ENCODE data around the gene API5. TPM values are rescaled to one million over a fixed set of nuclear protein-coding genes. Genes with fewer than 3 reads are reported as not detected.
A peak's percentile ranks its signal among the peaks of the same experiment; 100 is the strongest.

The API5 gene
- total and polyA plus RNA-seq, 9 donors = 29.9 to 83.2 (median 68.9) TPM

DNA sequence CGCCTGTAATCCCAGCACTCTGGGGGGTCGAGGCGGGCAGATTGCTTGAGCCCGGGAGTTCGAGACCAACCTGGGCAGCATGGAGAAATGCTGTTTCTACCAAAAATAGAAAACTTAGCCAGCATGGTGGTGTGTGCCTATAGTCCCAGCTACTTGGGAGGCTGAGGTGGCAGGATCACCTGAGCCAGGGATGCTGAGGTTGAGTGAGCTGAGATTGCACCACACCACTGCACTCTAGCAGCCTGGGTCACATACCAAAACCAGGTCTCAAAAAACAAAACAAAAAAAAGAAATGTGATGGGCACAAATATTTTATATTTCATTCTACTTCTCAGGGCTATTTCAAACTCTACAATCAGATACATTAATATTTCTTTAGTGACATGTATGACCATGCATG is 72.6 kb downstream of the API5 start:
- H3K4me1 ChIP-seq (ENCODE audit: insufficient read depth) = no peaks in the 10 kb centered on the region
- TF ChIP-seq POLR2A (IDR thresholded peaks at IDR 0.05) (no peak), EP300 (IDR thresholded peaks at IDR 0.05) (no peak)
- TF ChIP-seq, protein P1, sequence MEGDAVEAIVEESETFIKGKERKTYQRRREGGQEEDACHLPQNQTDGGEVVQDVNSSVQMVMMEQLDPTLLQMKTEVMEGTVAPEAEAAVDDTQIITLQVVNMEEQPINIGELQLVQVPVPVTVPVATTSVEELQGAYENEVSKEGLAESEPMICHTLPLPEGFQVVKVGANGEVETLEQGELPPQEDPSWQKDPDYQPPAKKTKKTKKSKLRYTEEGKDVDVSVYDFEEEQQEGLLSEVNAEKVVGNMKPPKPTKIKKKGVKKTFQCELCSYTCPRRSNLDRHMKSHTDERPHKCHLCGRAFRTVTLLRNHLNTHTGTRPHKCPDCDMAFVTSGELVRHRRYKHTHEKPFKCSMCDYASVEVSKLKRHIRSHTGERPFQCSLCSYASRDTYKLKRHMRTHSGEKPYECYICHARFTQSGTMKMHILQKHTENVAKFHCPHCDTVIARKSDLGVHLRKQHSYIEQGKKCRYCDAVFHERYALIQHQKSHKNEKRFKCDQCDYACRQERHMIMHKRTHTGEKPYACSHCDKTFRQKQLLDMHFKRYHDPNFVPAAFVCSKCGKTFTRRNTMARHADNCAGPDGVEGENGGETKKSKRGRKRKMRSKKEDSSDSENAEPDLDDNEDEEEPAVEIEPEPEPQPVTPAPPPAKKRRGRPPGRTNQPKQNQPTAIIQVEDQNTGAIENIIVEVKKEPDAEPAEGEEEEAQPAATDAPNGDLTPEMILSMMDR (IDR thresholded peaks at IDR 0.05) = no peak
- H3K27me3 ChIP-seq = no peaks in the 10 kb centered on the region
- no peak for DNase-seq
- no peak overlapping the region for H3K27ac ChIP-seq
- H3K9me3 ChIP-seq = no peaks in the 10 kb centered on the region
- intact Hi-C loops (cut with DNase I) = no loop called here
- WGBS, 3 donors = 96 to 98% (median 96%) methylated on average over 5 of the region's 5 CpGs
- H3K36me3 ChIP-seq = no peaks in the 10 kb centered on the region
- H3K4me3 ChIP-seq = no peak overlapping the region

DNA sequence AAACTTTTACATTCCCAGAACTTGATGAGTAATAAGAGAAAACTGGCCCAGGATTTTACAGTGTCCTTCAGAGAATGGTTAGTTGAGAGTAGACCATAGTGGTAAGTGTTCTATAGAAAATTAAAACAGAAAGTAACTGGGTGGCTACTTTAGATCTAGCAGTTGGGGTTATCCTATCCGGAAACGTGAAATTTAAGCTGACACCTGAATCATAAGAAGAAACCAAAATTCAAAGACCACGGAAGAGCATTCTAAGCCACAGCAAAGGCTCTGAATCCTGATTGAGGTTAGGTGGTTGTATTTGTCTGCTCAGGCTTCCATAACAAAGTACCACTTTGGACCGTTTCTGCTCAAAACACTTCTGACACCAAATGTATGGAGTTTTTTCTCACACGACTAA is 80.9 kb downstream of the API5 start:
- no peaks in the 10 kb centered on the region for H3K27me3 ChIP-seq
- H3K27ac ChIP-seq = no peak overlapping the region
- no peaks in the 10 kb centered on the region for H3K36me3 ChIP-seq
- H3K9me3 ChIP-seq = no peaks in the 10 kb centered on the region
- H3K4me3 ChIP-seq = no peak overlapping the region
- intact Hi-C loops (cut with DNase I) = no loop called here
- DNase-seq = no peak
- WGBS, 3 donors = 93 to 95% (median 93%) methylated on average over 5 of the region's 5 CpGs
- H3K4me1 ChIP-seq (ENCODE audit: insufficient read depth) = peaks cover 2% of the 10 kb centered on the region
- TF ChIP-seq POLR2A (IDR thresholded peaks at IDR 0.05) (no peak), EP300 (IDR thresholded peaks at IDR 0.05) (no peak)
- TF ChIP-seq, protein P1 (IDR thresholded peaks at IDR 0.05) = no peak

DNA sequence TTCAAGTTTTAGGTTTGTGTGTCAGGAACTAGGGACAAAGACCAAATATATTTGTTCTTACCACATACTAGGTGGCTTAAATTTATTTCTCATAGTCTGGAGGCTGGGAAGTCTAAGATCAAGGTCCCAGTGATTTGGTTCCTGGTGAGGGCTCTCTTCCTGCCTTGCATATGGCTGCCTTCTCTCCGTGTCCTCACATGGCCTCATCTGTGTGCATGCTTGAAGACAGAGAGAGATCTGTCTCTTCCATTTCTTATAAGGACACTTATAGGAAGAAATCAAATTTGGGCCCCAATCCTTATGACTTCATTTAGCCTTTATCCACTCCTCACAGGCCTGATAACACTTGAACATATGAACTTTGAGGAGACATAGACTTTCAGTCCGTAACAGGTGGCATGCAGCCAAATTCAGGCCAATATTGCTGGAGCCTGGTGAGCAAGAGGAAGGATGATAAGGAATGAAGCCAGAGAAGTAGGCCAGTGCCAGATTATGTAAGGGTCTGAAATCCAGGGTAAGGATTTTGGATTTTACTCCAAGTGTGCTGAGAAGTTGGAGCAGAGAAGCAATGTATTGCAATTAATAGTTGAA is 82.1 kb downstream of the API5 start:
- TF ChIP-seq, protein P1 (IDR thresholded peaks at IDR 0.05) = no peak
- TF ChIP-seq POLR2A (IDR thresholded peaks at IDR 0.05) (no peak), EP300 (IDR thresholded peaks at IDR 0.05) (no peak)
- 57 to 68% (median 62%) methylated on average over 2 of the region's 2 CpGs for WGBS, 3 donors
- Histone ChIP-seq H3K27ac (no peak overlapping the region), H3K36me3 (no peaks in the 10 kb centered on the region), H3K4me1 (ENCODE audit: insufficient read depth) (peaks cover 2% of the 10 kb centered on the region), H3K9me3 (no peaks in the 10 kb centered on the region), H3K27me3 (no peaks in the 10 kb centered on the region), H3K4me3 (no peak overlapping the region)
- DNase-seq = peak; percentile 25 to 78 (median 47)
- intact Hi-C loops (cut with DNase I) = no loop called here

Small RNA genes within 50 kb of the gene (small RNA-seq; reads per million reads assigned to genes)
- not detected for gene RF00019

Other genes starting within 250 kb of the API5 start
- 100 to 1,000 TPM in 2 of 7 donors, 10 to 100 TPM in 5; 66.3 to 119 (median 88.5) TPM for gene TTC17, start 46.9 kb downstream of the API5 start, total RNA-seq
- 10 to 100 TPM; 47.0 to 81.2 TPM for gene TTC17, start 46.9 kb downstream of the API5 start, polyA plus RNA-seq

Data from ovary (tissue), 9 donors.